Endothelial cell of umbilical vein (primary cell): ENCODE data around the gene GLUL.

Source experiments
- EZH2 ChIP-seq: IDR thresholded peaks from 2 replicates; pipeline ENCODE4 v1.6.1; 2012; ENCODE audit warnings: borderline replicate concordance, low read depth, mild to moderate bottlenecking, moderate library complexity, low read length, inconsistent platforms; ENCODE audit not compliant: severe bottlenecking
- GATA2 ChIP-seq: IDR thresholded peaks from 2 replicates; pipeline ENCODE4 v1.7.0; 2011; ENCODE audit warnings: low read depth, mild to moderate bottlenecking, moderate library complexity, mixed read lengths, low read length; ENCODE audit not compliant: insufficient read length, insufficient read depth
- JUN ChIP-seq: IDR thresholded peaks from 2 replicates; pipeline ENCODE4 v1.6.1; 2011; ENCODE audit warnings: borderline replicate concordance, low read depth; ENCODE audit not compliant: insufficient read length, insufficient read depth
- MYC ChIP-seq: IDR thresholded peaks from one replicate; pipeline ENCODE4 v1.6.1; 2011; ENCODE audit warnings: mild to moderate bottlenecking, low read depth, low read length
- POLR2A ChIP-seq: IDR thresholded peaks from 2 replicates; pipeline ENCODE4 v1.6.1; 2012; ENCODE audit warnings: low read depth, mild to moderate bottlenecking, control low read depth, low read length
- POLR2AphosphoS5 ChIP-seq: IDR thresholded peaks from 2 replicates; pipeline ENCODE4 v1.6.1; 2012; ENCODE audit warnings: low read depth, mild to moderate bottlenecking, control low read depth, low read length, moderate library complexity; ENCODE audit not compliant: insufficient read depth
- TF ChIP-seq, protein P1 (sequence below), 2 donors: IDR thresholded peaks; 1 replicate in 1 of 2; 2 replicates in 1 of 2; pipeline ENCODE4 v1.5.1; 2011; ENCODE audit warnings: low read length in 2 of 2, mild to moderate bottlenecking in 2 of 2, moderate library complexity in 2 of 2, control low read depth in 1 of 2, inconsistent platforms in 1 of 2, low read depth in 1 of 2; ENCODE audit not compliant: insufficient read depth in 1 of 2; ENCODE audit errors: extremely low read depth in 1 of 2
- TF ChIP-seq, protein P2 (sequence below): IDR thresholded peaks from 2 replicates; pipeline ENCODE4 v1.6.1; 2011; ENCODE audit not compliant: insufficient read depth, insufficient read length

DNA sequence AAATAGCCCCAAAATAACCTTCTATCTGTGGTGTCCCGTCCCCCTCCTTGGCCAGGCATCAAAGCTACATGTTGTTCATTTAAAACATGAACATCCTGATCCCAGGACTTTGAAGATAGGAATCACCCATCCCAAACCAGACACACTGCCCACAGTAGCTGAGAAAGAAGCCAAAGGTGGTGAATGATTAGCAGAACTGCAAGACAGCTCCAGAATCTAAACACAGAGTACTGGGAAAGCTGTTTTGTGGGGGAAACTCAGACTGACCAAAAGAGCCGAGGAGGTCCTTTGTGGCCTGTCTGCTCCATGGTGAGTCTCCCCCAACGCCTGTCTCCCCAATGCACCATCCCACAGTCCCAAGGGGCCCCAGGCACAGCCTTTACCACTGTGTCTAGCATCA, 16.1 kb upstream of the GLUL start:
- TF ChIP-seq, protein P1, sequence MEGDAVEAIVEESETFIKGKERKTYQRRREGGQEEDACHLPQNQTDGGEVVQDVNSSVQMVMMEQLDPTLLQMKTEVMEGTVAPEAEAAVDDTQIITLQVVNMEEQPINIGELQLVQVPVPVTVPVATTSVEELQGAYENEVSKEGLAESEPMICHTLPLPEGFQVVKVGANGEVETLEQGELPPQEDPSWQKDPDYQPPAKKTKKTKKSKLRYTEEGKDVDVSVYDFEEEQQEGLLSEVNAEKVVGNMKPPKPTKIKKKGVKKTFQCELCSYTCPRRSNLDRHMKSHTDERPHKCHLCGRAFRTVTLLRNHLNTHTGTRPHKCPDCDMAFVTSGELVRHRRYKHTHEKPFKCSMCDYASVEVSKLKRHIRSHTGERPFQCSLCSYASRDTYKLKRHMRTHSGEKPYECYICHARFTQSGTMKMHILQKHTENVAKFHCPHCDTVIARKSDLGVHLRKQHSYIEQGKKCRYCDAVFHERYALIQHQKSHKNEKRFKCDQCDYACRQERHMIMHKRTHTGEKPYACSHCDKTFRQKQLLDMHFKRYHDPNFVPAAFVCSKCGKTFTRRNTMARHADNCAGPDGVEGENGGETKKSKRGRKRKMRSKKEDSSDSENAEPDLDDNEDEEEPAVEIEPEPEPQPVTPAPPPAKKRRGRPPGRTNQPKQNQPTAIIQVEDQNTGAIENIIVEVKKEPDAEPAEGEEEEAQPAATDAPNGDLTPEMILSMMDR (IDR thresholded peaks at IDR 0.05; ENCODE audit: extremely low read depth in 1 of 2, insufficient read depth in 1 of 2, low read depth in 1 of 2, low read length in 2 of 2), result no peak
- no peak for TF ChIP-seq POLR2AphosphoS5
- no peak for TF ChIP-seq POLR2A
- TF ChIP-seq, protein P2, sequence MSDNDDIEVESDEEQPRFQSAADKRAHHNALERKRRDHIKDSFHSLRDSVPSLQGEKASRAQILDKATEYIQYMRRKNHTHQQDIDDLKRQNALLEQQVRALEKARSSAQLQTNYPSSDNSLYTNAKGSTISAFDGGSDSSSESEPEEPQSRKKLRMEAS, result no peak
- no peak for TF ChIP-seq EZH2
- no peak for TF ChIP-seq GATA2
- no peak for TF ChIP-seq MYC
- no peak for TF ChIP-seq JUN
